ENCODE results near the gene ADCY7.

Gene ADCY7

GRCh38 chr16:50351116-50351515 is 84.8 kb downstream of the ADCY7 start:
- no peaks in the 10 kb centered on the region for H3K4me1 ChIP-seq (ENCODE audit: insufficient read depth, low read length)
- H3K9ac ChIP-seq (ENCODE audit: low read depth, low read length) = no peak overlapping the region
- peaks cover 9% of the 10 kb centered on the region for H3K36me3 ChIP-seq (ENCODE audit: insufficient read depth, low read length)
- H3K9me3 ChIP-seq (ENCODE audit: control insufficient read depth, insufficient read depth, low read length) = no peaks in the 10 kb centered on the region

- Histone ChIP-seq H3K9me3 (ENCODE audit: control insufficient read depth, insufficient read depth, low read length) (no peaks in the 10 kb centered on the region), H3K9ac (ENCODE audit: low read depth, low read length) (no peak overlapping the region), H3K36me3 (ENCODE audit: insufficient read depth, low read length) (peaks cover 9% of the 10 kb centered on the region), H3K4me1 (ENCODE audit: insufficient read depth, low read length) (no peaks in the 10 kb centered on the region)
Measured at GRCh38 chr16:50351952-50352351, 85.6 kb downstream of the ADCY7 start.

- Histone ChIP-seq H3K9me3 (ENCODE audit: control insufficient read depth, insufficient read depth, low read length) (no peaks in the 10 kb centered on the region), H3K9ac (ENCODE audit: low read depth, low read length) (no peak overlapping the region), H3K36me3 (ENCODE audit: insufficient read depth, low read length) (peaks cover 9% of the 10 kb centered on the region)
Measured at GRCh38 chr16:50354082-50354481, 87.7 kb downstream of the ADCY7 start.

GRCh38 chr16:50354629-50355456 is 88.5 kb downstream of the ADCY7 start:
- H3K36me3 ChIP-seq (ENCODE audit: insufficient read depth, low read length) = peaks cover 5% of the 10 kb centered on the region
- 0 out of 2 replicates have a peak, but pooled peaks cover under 1% of the 10 kb centered on the region for H3K4me1 ChIP-seq (ENCODE audit: insufficient read depth, low read length)
- no peak overlapping the region for H3K9ac ChIP-seq (ENCODE audit: low read depth, low read length)
- H3K9me3 ChIP-seq (ENCODE audit: control insufficient read depth, insufficient read depth, low read length) = no peaks in the 10 kb centered on the region

More at GRCh38 chr16:50354082-50354481, 87.7 kb downstream of the ADCY7 start:
- no peaks in the 10 kb centered on the region for H3K4me1 ChIP-seq (ENCODE audit: insufficient read depth, low read length)

GRCh38 chr16:50359626-50360025 is 93.3 kb downstream of the ADCY7 start:
- Histone ChIP-seq H3K4me1 (ENCODE audit: insufficient read depth, low read length) (0 out of 2 replicates have a peak, but pooled peaks cover 4% of the 10 kb centered on the region), H3K9ac (ENCODE audit: low read depth, low read length) (no peak overlapping the region), H3K36me3 (ENCODE audit: insufficient read depth, low read length) (peaks cover 16% of the 10 kb centered on the region), H3K9me3 (ENCODE audit: control insufficient read depth, insufficient read depth, low read length) (no peaks in the 10 kb centered on the region)

GRCh38 chr16:50360033-50360778 is 93.9 kb downstream of the ADCY7 start:
- Histone ChIP-seq H3K36me3 (ENCODE audit: insufficient read depth, low read length) (peaks cover 18% of the 10 kb centered on the region), H3K4me1 (ENCODE audit: insufficient read depth, low read length) (0 out of 2 replicates have a peak, but pooled peaks cover 4% of the 10 kb centered on the region), H3K9me3 (ENCODE audit: control insufficient read depth, insufficient read depth, low read length) (no peaks in the 10 kb centered on the region), H3K9ac (ENCODE audit: low read depth, low read length) (no peak overlapping the region)

GRCh38 chr16:50360779-50361178 is 94.4 kb downstream of the ADCY7 start:
- H3K9ac ChIP-seq (ENCODE audit: low read depth, low read length) = no peak overlapping the region
- peaks cover 20% of the 10 kb centered on the region for H3K36me3 ChIP-seq (ENCODE audit: insufficient read depth, low read length)
- H3K4me1 ChIP-seq (ENCODE audit: insufficient read depth, low read length) = 0 out of 2 replicates have a peak, but pooled peaks cover 4% of the 10 kb centered on the region
- no peaks in the 10 kb centered on the region for H3K9me3 ChIP-seq (ENCODE audit: control insufficient read depth, insufficient read depth, low read length)

GRCh38 chr16:50363656-50364055 is 97.3 kb downstream of the ADCY7 start:
- no peak overlapping the region for H3K9ac ChIP-seq (ENCODE audit: low read depth, low read length)
- H3K4me1 ChIP-seq (ENCODE audit: insufficient read depth, low read length) = peaks cover 4% of the 10 kb centered on the region; the same call in 1 of the 2 replicates
- peaks cover 20% of the 10 kb centered on the region for H3K36me3 ChIP-seq (ENCODE audit: insufficient read depth, low read length)
- H3K9me3 ChIP-seq (ENCODE audit: control insufficient read depth, insufficient read depth, low read length) = no peaks in the 10 kb centered on the region

- H3K9ac ChIP-seq (ENCODE audit: low read depth, low read length) = no peak overlapping the region
- peaks cover 17% of the 10 kb centered on the region for H3K36me3 ChIP-seq (ENCODE audit: insufficient read depth, low read length)
- no peaks in the 10 kb centered on the region; the same call in 1 of the 2 replicates for H3K4me1 ChIP-seq (ENCODE audit: insufficient read depth, low read length)
- no peaks in the 10 kb centered on the region for H3K9me3 ChIP-seq (ENCODE audit: control insufficient read depth, insufficient read depth, low read length)
Measured at GRCh38 chr16:50365791-50366575, 99.6 kb downstream of the ADCY7 start.

Data from ES-I3 (cell line).